MCF 10A (cell line): ENCODE measurements around the gene FBXO47. TPM values are rescaled to one million over a fixed set of nuclear protein-coding genes. Genes with fewer than 3 reads are reported as not detected.
"Not testable (repeated sequence)": the region's sequence is repeated elsewhere in the genome, so short reads cannot be mapped to it uniquely, and the experiment has no call there.

Source experiments
- BruUV-seq: library from RNA; stranded (reverse); fragments of 400-500 nt; replicated peaks from 2 replicates; lab custom pipeline; 2021; lab: Mats Ljungman, UMichigan
- CTCF ChIA-PET: fragments of 300-600 bp; sonication (Branson Sonifier 250); formaldehyde crosslinking; extraction: SDS; loops from one replicate; lab custom pipeline; 2021; ENCODE audit warnings: antibody characterized with exemption, inconsistent platforms; lab: Yijun Ruan, JAX
- POLR2A ChIA-PET: fragments of 300-600, 350-650 bp; sonication (Branson Sonifier 250); formaldehyde crosslinking; extraction: SDS; loops from one replicate; lab custom pipeline; 2020; ENCODE audit warnings: antibody characterized with exemption, inconsistent platforms; lab: Yijun Ruan, JAX
- DNase-seq: peaks from one replicate; pipeline ENCODE4 v3.0.0-alpha.2; 2018; ENCODE audit not compliant: unreplicated experiment
- H3K27ac Mint-ChIP-seq: one replicate; pipeline ENCODE4 v1.8.0; 2022; ENCODE audit warnings: mild to moderate bottlenecking, low read depth, mixed read lengths; ENCODE audit not compliant: unreplicated experiment
- H3K27me3 Mint-ChIP-seq: one replicate; pipeline ENCODE4 v1.8.0; 2022; ENCODE audit warnings: mixed read lengths; ENCODE audit not compliant: insufficient read depth, unreplicated experiment
- H3K36me3 Mint-ChIP-seq: one replicate; pipeline ENCODE4 v1.8.0; 2022; ENCODE audit warnings: mild to moderate bottlenecking, moderate library complexity, mixed read lengths; ENCODE audit not compliant: insufficient read depth, unreplicated experiment
- H3K4me1 Mint-ChIP-seq: one replicate; pipeline ENCODE4 v1.8.0; 2022; ENCODE audit warnings: mixed read lengths; ENCODE audit not compliant: insufficient read depth, unreplicated experiment
- H3K4me3 Mint-ChIP-seq: one replicate; pipeline ENCODE4 v1.8.0; 2022; ENCODE audit warnings: mild to moderate bottlenecking, moderate library complexity, mixed read lengths; ENCODE audit not compliant: unreplicated experiment
- H3K9me3 Mint-ChIP-seq: one replicate; pipeline ENCODE4 v1.8.0; 2022; ENCODE audit warnings: mixed read lengths; ENCODE audit not compliant: unreplicated experiment
- intact Hi-C: fragments of 100-400 bp; cut with micrococcal nuclease; formaldehyde crosslinking; loops from 2 replicates; pipeline ENCODE4 v1.14.1; 2022
- total RNA-seq: library from RNA; stranded (reverse); gene quantifications from 2 replicates; pipeline ENCODE4 v1.2.3, GENCODE V29; 2022
- TF ChIP-seq, protein P1 (sequence below): fragments of 200-600 bp; IDR thresholded peaks from one replicate; pipeline ENCODE4 v1.8.0; 2022; ENCODE audit warnings: antibody characterized with exemption, mild to moderate bottlenecking; ENCODE audit not compliant: unreplicated experiment

The FBXO47 gene
- total RNA-seq, 1 experiment from 2014 or later: not detected

DNA sequence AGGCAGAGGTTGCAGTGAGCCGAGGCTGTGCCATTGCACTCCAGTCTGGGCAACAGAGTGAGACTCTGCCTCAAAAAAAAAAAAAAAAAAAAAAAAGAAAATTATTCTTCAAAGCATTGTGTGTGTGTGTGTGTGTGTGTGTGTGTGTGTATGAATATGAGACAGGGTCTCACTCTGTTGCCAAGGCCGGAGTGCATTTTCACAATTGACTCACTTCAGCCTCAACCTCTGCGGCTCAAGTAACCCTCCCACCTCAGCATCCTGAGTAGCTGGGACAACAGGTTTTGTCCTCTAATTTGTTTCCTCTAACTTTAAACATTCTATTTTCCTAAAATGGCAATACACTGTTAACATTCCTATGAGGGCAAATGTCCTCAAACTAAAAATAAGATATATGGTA lies 7.7 kb downstream of the FBXO47 start:
- intact Hi-C loops: no loop called here
- H3K27ac Mint-ChIP-seq: no peak overlapping the region
- H3K4me1 Mint-ChIP-seq: no peaks in the 10 kb centered on the region
- TF ChIP-seq, protein P1, sequence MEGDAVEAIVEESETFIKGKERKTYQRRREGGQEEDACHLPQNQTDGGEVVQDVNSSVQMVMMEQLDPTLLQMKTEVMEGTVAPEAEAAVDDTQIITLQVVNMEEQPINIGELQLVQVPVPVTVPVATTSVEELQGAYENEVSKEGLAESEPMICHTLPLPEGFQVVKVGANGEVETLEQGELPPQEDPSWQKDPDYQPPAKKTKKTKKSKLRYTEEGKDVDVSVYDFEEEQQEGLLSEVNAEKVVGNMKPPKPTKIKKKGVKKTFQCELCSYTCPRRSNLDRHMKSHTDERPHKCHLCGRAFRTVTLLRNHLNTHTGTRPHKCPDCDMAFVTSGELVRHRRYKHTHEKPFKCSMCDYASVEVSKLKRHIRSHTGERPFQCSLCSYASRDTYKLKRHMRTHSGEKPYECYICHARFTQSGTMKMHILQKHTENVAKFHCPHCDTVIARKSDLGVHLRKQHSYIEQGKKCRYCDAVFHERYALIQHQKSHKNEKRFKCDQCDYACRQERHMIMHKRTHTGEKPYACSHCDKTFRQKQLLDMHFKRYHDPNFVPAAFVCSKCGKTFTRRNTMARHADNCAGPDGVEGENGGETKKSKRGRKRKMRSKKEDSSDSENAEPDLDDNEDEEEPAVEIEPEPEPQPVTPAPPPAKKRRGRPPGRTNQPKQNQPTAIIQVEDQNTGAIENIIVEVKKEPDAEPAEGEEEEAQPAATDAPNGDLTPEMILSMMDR: no peak
- H3K4me3 Mint-ChIP-seq: no peak overlapping the region
- ChIA-PET POLR2A (interaction anchor here (0.8 kb wide), 1 partner anchor 13 kb away, joined by 3 read pairs; no protein-coding TSS in a partner anchor), CTCF (interaction anchor here (0.6 kb wide), 1 partner anchor 202 kb away, joined by 3 read pairs; no protein-coding TSS in a partner anchor)
- no peaks in the 10 kb centered on the region for H3K36me3 Mint-ChIP-seq
- no TSS peak for BruUV-seq
- H3K27me3 Mint-ChIP-seq: no peaks in the 10 kb centered on the region
- no peaks in the 10 kb centered on the region for H3K9me3 Mint-ChIP-seq
- DNase-seq: no peak

DNA sequence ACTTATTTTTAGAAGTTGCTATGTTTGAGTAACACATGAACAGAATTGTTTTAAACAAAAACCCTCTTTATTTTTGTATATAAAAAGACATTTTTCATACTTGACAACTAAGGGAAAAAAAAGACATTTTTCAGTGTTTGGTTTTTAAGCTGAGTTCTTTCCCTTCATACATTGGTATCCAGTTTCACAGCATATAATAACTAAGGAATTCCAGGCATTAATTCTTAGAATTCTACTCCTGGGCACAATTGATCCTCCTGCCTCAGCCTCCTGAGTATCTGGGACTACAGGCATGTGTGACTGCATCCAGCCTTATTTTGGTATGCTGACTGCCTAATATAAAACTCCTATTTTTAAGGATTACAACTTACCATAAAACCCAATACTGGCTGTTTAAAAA lies 8.4 kb downstream of the FBXO47 start:
- no peak for DNase-seq
- no TSS peak for BruUV-seq
- H3K27ac Mint-ChIP-seq: no peak overlapping the region
- H3K4me1 Mint-ChIP-seq: no peaks in the 10 kb centered on the region
- no peaks in the 10 kb centered on the region for H3K9me3 Mint-ChIP-seq
- H3K36me3 Mint-ChIP-seq: no peaks in the 10 kb centered on the region
- TF ChIP-seq, protein P1: no peak
- no peaks in the 10 kb centered on the region for H3K27me3 Mint-ChIP-seq
- H3K4me3 Mint-ChIP-seq: no peak overlapping the region
- intact Hi-C loops: no loop called here
- ChIA-PET POLR2A (interaction anchor here (0.6 to 0.7 kb wide), 2 partner anchors 61 to 371 kb away, joined by 3 read pairs; no protein-coding TSS in a partner anchor), CTCF (interaction anchor here (0.6 to 0.9 kb wide), 4 partner anchors 16 to 208 kb away, joined by 3 to 5 read pairs (median 4); no protein-coding TSS in a partner anchor)

DNA sequence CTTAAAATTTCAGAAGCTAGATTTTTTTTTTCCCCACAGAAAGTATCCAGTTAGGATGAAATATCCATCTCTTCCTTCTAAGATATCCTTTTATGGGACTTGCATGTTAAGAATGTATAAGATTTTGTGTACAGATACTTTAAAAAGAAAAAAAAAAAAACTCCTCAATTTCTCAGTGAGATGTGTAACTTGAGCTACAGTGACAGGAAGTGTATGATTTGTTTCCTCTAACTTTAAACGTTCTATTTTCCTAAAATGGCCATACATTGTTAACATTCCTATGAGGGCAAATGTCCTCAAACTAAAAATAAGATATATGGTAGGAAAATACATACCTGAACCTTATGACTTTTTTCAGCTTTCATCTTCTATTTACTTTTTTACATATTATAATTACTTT lies 8.9 kb downstream of the FBXO47 start:
- TF ChIP-seq, protein P1: no peak
- CTCF ChIA-PET: interaction anchor here (0.6 to 0.9 kb wide), 4 partner anchors 15 to 208 kb away, joined by 3 to 5 read pairs (median 4); no protein-coding TSS in a partner anchor
- Mint-ChIP-seq H3K27ac (no peak overlapping the region), H3K9me3 (no peaks in the 10 kb centered on the region), H3K27me3 (no peaks in the 10 kb centered on the region), H3K4me1 (no peaks in the 10 kb centered on the region), H3K36me3 (no peaks in the 10 kb centered on the region), H3K4me3 (no peak overlapping the region)
- intact Hi-C loops: no loop called here
- POLR2A ChIA-PET: interaction anchor here (0.6 to 0.7 kb wide), 2 partner anchors 61 to 372 kb away, joined by 3 read pairs; no protein-coding TSS in a partner anchor
- no peak for DNase-seq
- BruUV-seq: no TSS peak

DNA sequence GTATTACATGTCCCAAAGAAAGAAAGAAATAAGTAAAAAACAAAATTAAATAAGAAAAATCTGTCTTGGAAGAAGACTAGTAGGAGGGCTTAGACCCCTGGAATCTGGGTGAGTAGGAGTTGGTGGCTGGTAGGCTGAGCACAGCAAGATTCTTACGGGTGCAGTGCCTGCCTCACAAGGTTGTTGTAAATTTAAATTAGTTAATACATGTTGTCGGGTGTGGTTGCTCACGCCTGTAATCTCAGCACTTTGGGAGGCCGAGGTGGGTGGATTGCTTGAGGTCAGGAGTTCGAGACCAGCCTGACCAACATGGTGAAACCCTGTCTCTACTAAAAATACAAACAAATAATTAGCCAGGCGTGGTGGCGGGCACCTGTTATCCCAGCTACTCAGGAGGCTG lies 13.4 kb downstream of the FBXO47 start:
- H3K9me3 Mint-ChIP-seq, H3K27me3 Mint-ChIP-seq, H3K27ac Mint-ChIP-seq, BruUV-seq, POLR2A ChIA-PET, DNase-seq, H3K36me3 Mint-ChIP-seq, CTCF ChIA-PET, H3K4me3 Mint-ChIP-seq, H3K4me1 Mint-ChIP-seq, intact Hi-C loops: not testable (repeated sequence)
